ENCODE results near the gene PCBP4. TPM values are rescaled to one million over a fixed set of nuclear protein-coding genes. Genes with fewer than 3 reads are reported as not detected.
A peak's percentile ranks its signal among the peaks of the same experiment; 100 is the strongest.
"Not testable (repeated sequence)": the region's sequence is repeated elsewhere in the genome, so short reads cannot be mapped to it uniquely, and the experiment has no call there.

The PCBP4 gene
- total RNA-seq, 1 donor from 2014 or later = 10.3 TPM

DNA sequence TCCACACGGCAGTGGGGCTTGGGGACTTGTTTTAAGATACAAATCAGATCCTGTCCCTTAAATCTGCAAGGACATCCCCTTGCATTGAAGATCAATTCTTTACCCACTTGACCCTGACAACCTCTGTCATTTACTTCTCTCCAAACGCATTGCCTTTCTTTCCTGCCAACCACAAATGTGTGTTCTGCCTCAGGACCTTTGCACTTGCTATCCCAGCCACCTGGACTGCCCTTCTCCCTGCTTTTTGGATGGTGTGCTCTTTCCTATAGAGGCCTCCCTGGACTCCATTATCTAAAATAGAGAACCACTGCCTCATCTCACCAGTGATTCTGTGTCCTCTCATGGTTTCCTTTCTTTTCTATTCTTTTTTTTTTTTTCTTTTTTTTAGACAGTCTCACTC is 29.9 kb upstream of the PCBP4 start:
- TF ChIP-seq, protein P1, sequence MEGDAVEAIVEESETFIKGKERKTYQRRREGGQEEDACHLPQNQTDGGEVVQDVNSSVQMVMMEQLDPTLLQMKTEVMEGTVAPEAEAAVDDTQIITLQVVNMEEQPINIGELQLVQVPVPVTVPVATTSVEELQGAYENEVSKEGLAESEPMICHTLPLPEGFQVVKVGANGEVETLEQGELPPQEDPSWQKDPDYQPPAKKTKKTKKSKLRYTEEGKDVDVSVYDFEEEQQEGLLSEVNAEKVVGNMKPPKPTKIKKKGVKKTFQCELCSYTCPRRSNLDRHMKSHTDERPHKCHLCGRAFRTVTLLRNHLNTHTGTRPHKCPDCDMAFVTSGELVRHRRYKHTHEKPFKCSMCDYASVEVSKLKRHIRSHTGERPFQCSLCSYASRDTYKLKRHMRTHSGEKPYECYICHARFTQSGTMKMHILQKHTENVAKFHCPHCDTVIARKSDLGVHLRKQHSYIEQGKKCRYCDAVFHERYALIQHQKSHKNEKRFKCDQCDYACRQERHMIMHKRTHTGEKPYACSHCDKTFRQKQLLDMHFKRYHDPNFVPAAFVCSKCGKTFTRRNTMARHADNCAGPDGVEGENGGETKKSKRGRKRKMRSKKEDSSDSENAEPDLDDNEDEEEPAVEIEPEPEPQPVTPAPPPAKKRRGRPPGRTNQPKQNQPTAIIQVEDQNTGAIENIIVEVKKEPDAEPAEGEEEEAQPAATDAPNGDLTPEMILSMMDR (IDR thresholded peaks at IDR 0.05) = no peak
- Mint-ChIP-seq H3K27ac (no peak overlapping the region), H3K36me3 (ENCODE audit: low read depth) (peaks cover 36% of the 10 kb centered on the region), H3K4me1 (peaks cover 38% of the 10 kb centered on the region), H3K9me3 (no peaks in the 10 kb centered on the region), H3K4me3 (no peak overlapping the region), H3K27me3 (no peaks in the 10 kb centered on the region)
- POLR2A ChIA-PET = interaction anchor here (0.6 to 0.7 kb wide), 3 partner anchors 11 to 229 kb away, joined by 3 to 4 read pairs (median 3); no protein-coding TSS in a partner anchor
- no peak for DNase-seq
- no peak for ATAC-seq (ENCODE audit: low read depth)
- intact Hi-C loops (cut with micrococcal nuclease) = loop anchor here (5.0 kb wide), 1 partner anchor 690 kb away; the partner anchor contains the start of genes GNL3 and PBRM1
- CTCF ChIA-PET = interaction anchor here (1.5 kb wide), 1 partner anchor 146 kb away, joined by 4 read pairs; no protein-coding TSS in a partner anchor

GRCh38 chr3:51995346-51996163 is 28.3 kb upstream of the PCBP4 start, which contains the start of gene RPL29:
Gene RPL29 (minus strand): TSS chr3:51995895. CDS start chr3:51995461, 434 bp downstream.
- Mint-ChIP-seq H3K4me3 (peak within 1 kb of the TSS; percentile 100), H3K27ac (peak within 1 kb of the TSS; percentile 100), H3K9me3 (no peaks in the 10 kb centered on the region), H3K4me1 (peaks cover 37% of the 10 kb centered on the region), H3K27me3 (no peaks in the 10 kb centered on the region), H3K36me3 (ENCODE audit: low read depth) (peaks cover 47% of the 10 kb centered on the region)
- ATAC-seq (ENCODE audit: low read depth) (peak; percentile 98), DNase-seq (peak; percentile 84)
- CTCF ChIA-PET = interaction anchor here (0.9 to 2.2 kb wide), 4 partner anchors 12 to 61 kb away, joined by 3 to 7 read pairs (median 4); partner anchors contain the start of genes ABHD14A, ACY1, DUSP7 and PARP3
- POLR2A ChIA-PET = interaction anchor here (0.6 to 2.7 kb wide), 29 partner anchors 9 to 1042 kb away, joined by 3 to 58 read pairs (median 6); partner anchors contain the start of genes ABHD14A, ABHD14B, ACY1 and DUSP7
- TF ChIP-seq, protein P1 (IDR thresholded peaks at IDR 0.05) = no peak
- intact Hi-C loops (cut with micrococcal nuclease) = loop anchor here (1.0 to 5.0 kb wide), 4 partner anchors 12 to 692 kb away; partner anchors contain the start of genes ABHD14A, ACY1, GNL3 and PARP3

- CTCF ChIA-PET = interaction anchor here (2.2 kb wide), 1 partner anchor 20 kb away, joined by 7 read pairs; the partner anchor contains the start of gene ABHD14A
- intact Hi-C loops (cut with micrococcal nuclease) = no loop called here
- Mint-ChIP-seq H3K4me1 (peaks cover 37% of the 10 kb centered on the region), H3K27ac (peak overlapping the region; percentile 100), H3K4me3 (peak overlapping the region; percentile 100), H3K27me3 (no peaks in the 10 kb centered on the region), H3K9me3 (no peaks in the 10 kb centered on the region), H3K36me3 (ENCODE audit: low read depth) (peaks cover 47% of the 10 kb centered on the region)
- POLR2A ChIA-PET = interaction anchor here (1.0 to 2.7 kb wide), 9 partner anchors 8 to 194 kb away, joined by 4 to 58 read pairs (median 20); partner anchors contain the start of genes ABHD14A, ABHD14B, ACY1 and DUSP7
- ATAC-seq (ENCODE audit: low read depth) = no peak
- TF ChIP-seq, protein P1 (IDR thresholded peaks at IDR 0.05) = no peak
- DNase-seq = no peak
Measured at GRCh38 chr3:51994530-51994929, 27.3 kb upstream of the PCBP4 start.

DNA sequence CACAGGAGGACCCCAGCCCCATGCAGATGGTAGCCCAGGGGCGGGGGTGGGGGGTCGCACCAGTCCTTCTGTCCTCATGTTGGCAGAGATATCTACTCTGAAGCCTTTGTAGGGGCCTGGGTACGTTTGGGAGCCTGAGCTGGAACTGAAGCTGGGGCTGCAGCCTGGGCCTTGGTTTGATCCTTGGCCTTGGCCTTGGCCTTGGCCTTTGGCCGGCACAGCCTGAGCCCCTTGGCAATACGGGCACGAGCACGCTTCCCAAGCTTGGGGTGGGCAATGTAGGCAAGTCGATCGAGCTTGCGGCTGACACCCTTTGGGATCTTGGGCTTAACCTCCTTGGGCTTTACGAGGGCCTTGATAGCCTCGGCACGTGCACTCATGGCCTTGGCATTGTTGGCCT is 26.4 kb upstream of the PCBP4 start:
- peaks cover 37% of the 10 kb centered on the region for H3K4me1 Mint-ChIP-seq
- ATAC-seq (ENCODE audit: low read depth); H3K27ac Mint-ChIP-seq; DNase-seq; intact Hi-C loops (cut with micrococcal nuclease); CTCF ChIA-PET; H3K27me3 Mint-ChIP-seq; H3K9me3 Mint-ChIP-seq: not testable (repeated sequence)
- peak overlapping the region; percentile 100 for H3K4me3 Mint-ChIP-seq
- POLR2A ChIA-PET = interaction anchor here (2.5 to 2.9 kb wide), 2 partner anchors 11 to 12 kb away, joined by 36 to 58 read pairs; partner anchors contain the start of gene ACY1
- H3K36me3 Mint-ChIP-seq (ENCODE audit: low read depth) = peaks cover 47% of the 10 kb centered on the region

GRCh38 chr3:51992017-51992682 is 24.9 kb upstream of the PCBP4 start:
- no peak overlapping the region for H3K27ac Mint-ChIP-seq
- intact Hi-C loops (cut with micrococcal nuclease) = no loop called here

DNA sequence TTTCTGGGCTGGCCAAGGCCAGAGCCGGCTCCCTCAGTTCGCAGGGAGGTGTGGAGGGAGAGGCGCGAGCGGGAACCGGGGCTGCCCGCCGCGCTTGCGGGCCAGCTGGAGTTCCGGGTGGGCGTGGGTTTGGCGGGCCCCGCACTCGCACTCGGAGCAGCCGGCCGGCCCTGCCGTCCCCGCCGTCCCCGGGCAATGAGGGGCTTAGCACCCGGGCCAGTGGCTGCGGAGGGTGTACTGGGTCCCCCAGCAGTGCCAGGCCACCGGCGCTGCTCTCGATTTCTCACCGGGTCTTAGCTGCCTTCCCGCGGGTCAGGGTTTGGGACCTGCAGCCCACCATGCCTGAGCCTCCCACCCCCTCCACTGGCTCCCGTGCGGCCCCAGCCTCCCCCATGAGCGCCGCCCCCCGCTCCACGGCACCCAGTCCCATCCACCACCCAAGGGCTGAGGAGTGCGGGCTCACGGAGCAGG is 23.3 kb upstream of the PCBP4 start:
- intact Hi-C loops (cut with micrococcal nuclease); H3K27ac Mint-ChIP-seq; DNase-seq; H3K4me3 Mint-ChIP-seq; ATAC-seq (ENCODE audit: low read depth); CTCF ChIA-PET; H3K9me3 Mint-ChIP-seq; H3K27me3 Mint-ChIP-seq: not testable (repeated sequence)
- Mint-ChIP-seq H3K36me3 (ENCODE audit: low read depth) (peaks cover 44% of the 10 kb centered on the region), H3K4me1 (peaks cover 33% of the 10 kb centered on the region)
- POLR2A ChIA-PET = interaction anchor here (0.7 to 2.9 kb wide), 2 partner anchors 9 to 255 kb away, joined by 4 to 36 read pairs; partner anchors contain the start of gene ACY1

More at GRCh38 chr3:51992017-51992682, 24.9 kb upstream of the PCBP4 start:
- DNase-seq = no peak
- no peak for ATAC-seq (ENCODE audit: low read depth)
- Mint-ChIP-seq H3K9me3 (no peaks in the 10 kb centered on the region), H3K27me3 (no peaks in the 10 kb centered on the region), H3K36me3 (ENCODE audit: low read depth) (peaks cover 47% of the 10 kb centered on the region), H3K4me3 (no peak overlapping the region), H3K4me1 (peaks cover 37% of the 10 kb centered on the region)
- TF ChIP-seq, protein P1 (IDR thresholded peaks at IDR 0.05) = no peak
- POLR2A ChIA-PET = interaction anchor here (1.0 to 2.9 kb wide), 3 partner anchors 10 to 51 kb away, joined by 5 to 36 read pairs (median 6); partner anchors contain the start of genes ABHD14B, ACY1, PARP3 and RRP9
- CTCF ChIA-PET = interaction anchor here (0.8 to 1.3 kb wide), 4 partner anchors 9 to 50 kb away, joined by 3 to 4 read pairs (median 3); partner anchors contain the start of genes ABHD14B, ACY1, PARP3 and RRP9
